Thyroid gland (tissue), 4 donors: Measurements from ENCODE around the gene CLINT1.

Experiments
- POLR2A ChIP-seq, 2 donors: fragments of 450-650 bp; IDR thresholded peaks; one replicate each; pipeline ENCODE4 v1.6.1; 2017; ENCODE audit warnings: antibody characterized with exemption in 2 of 2, mild to moderate bottlenecking in 2 of 2, moderate library complexity in 1 of 2
- TF ChIP-seq, protein P1 (sequence below), 6 experiments: fragments of 200-600 bp in 3 of 6; fragments of 450-650 bp in 3 of 6; sonication (generic) in 3 of 6; IDR thresholded peaks; one replicate each; pipeline ENCODE4 v1.5.1; 2016 to 2019; ENCODE audit warnings: antibody characterized with exemption in 6 of 6, mild to moderate bottlenecking in 2 of 6, inconsistent platforms in 1 of 6, moderate library complexity in 1 of 6

DNA sequence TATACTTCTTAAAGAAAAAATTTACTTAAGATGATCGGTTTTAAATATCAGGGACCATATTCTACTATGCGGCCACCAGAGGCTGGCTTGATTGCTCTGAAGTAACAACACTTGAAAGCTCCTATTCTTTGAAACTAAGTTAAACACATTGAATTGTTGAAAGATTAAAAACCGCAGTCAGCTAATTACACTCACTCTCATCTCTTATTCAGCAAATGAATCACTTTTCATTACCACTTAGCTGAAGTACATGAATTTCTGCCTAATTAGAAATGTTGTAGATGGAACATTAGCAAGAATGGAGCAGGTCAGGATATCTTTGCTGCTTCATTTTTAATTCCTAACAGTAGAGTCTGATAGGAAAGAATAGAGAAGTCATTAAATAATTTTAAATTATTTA is 73.1 kb downstream of the CLINT1 start:
- TF ChIP-seq, protein P1, sequence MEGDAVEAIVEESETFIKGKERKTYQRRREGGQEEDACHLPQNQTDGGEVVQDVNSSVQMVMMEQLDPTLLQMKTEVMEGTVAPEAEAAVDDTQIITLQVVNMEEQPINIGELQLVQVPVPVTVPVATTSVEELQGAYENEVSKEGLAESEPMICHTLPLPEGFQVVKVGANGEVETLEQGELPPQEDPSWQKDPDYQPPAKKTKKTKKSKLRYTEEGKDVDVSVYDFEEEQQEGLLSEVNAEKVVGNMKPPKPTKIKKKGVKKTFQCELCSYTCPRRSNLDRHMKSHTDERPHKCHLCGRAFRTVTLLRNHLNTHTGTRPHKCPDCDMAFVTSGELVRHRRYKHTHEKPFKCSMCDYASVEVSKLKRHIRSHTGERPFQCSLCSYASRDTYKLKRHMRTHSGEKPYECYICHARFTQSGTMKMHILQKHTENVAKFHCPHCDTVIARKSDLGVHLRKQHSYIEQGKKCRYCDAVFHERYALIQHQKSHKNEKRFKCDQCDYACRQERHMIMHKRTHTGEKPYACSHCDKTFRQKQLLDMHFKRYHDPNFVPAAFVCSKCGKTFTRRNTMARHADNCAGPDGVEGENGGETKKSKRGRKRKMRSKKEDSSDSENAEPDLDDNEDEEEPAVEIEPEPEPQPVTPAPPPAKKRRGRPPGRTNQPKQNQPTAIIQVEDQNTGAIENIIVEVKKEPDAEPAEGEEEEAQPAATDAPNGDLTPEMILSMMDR (IDR thresholded peaks at IDR 0.05), result no peak
- TF ChIP-seq POLR2A (IDR thresholded peaks at IDR 0.05), result no peak
